ENCODE measurements around the gene TBCE.

Gene TBCE

GRCh38 chr1:235391874-235392273 is 24.6 kb downstream of the TBCE start:
- no peak for TF ChIP-seq TAF1 (IDR thresholded peaks at IDR 0.05; ENCODE audit: low read depth, low read length)
- no peak for TF ChIP-seq PAX5 (IDR thresholded peaks at IDR 0.05; ENCODE audit: insufficient read depth, low read length, severe bottlenecking)
- no peak for TF ChIP-seq POLR2AphosphoS5 (IDR thresholded peaks at IDR 0.05; ENCODE audit: low read depth, low read length)
- TF ChIP-seq SPI1 (IDR thresholded peaks at IDR 0.05; ENCODE audit: low read depth, low read length), result no peak
- no peak for TF ChIP-seq POLR2A (IDR thresholded peaks at IDR 0.05; ENCODE audit: low read depth, low read length)
- no peak for TF ChIP-seq POU2F2 (IDR thresholded peaks at IDR 0.05; ENCODE audit: low read depth, low read length)

GRCh38 chr1:235397733-235398132 is 30.5 kb downstream of the TBCE start:
- no peak for TF ChIP-seq TAF1 (IDR thresholded peaks at IDR 0.05; ENCODE audit: low read depth, low read length)
- no peak for TF ChIP-seq SPI1 (IDR thresholded peaks at IDR 0.05; ENCODE audit: low read depth, low read length)
- TF ChIP-seq POU2F2 (IDR thresholded peaks at IDR 0.05; ENCODE audit: low read depth, low read length), result no peak
- TF ChIP-seq PAX5 (IDR thresholded peaks at IDR 0.05; ENCODE audit: insufficient read depth, low read length, severe bottlenecking), result no peak
- TF ChIP-seq POLR2A (IDR thresholded peaks at IDR 0.05; ENCODE audit: low read depth, low read length), result no peak
- TF ChIP-seq POLR2AphosphoS5 (IDR thresholded peaks at IDR 0.05; ENCODE audit: low read depth, low read length), result no peak
- FAIRE-seq (no peak), DNase-seq (ENCODE audit: insufficient read length, low spot score) (no peak)

More at GRCh38 chr1:235391874-235392273, 24.6 kb downstream of the TBCE start:
- no peak for FAIRE-seq
- no peak for DNase-seq (ENCODE audit: insufficient read length, low spot score)

- TF ChIP-seq TAF1 (IDR thresholded peaks at IDR 0.05; ENCODE audit: low read depth, low read length), result no peak
- TF ChIP-seq POLR2AphosphoS5 (IDR thresholded peaks at IDR 0.05; ENCODE audit: low read depth, low read length), result no peak
- no peak for TF ChIP-seq PAX5 (IDR thresholded peaks at IDR 0.05; ENCODE audit: insufficient read depth, low read length, severe bottlenecking)
- TF ChIP-seq POU2F2 (IDR thresholded peaks at IDR 0.05; ENCODE audit: low read depth, low read length), result no peak
- FAIRE-seq, result no peak
- DNase-seq (ENCODE audit: insufficient read length, low spot score), result no peak
These were observed 32.4 kb downstream of the TBCE start for GRCh38 chr1:235399661-235400060.

GRCh38 chr1:235401251-235401650 is 34.0 kb downstream of the TBCE start:
- no peak for TF ChIP-seq POLR2A (IDR thresholded peaks at IDR 0.05; ENCODE audit: low read depth, low read length)
- TF ChIP-seq PAX5 (IDR thresholded peaks at IDR 0.05; ENCODE audit: insufficient read depth, low read length, severe bottlenecking), result no peak
- TF ChIP-seq TAF1 (IDR thresholded peaks at IDR 0.05; ENCODE audit: low read depth, low read length), result no peak
- no peak for TF ChIP-seq POU2F2 (IDR thresholded peaks at IDR 0.05; ENCODE audit: low read depth, low read length)
- TF ChIP-seq POLR2AphosphoS5 (IDR thresholded peaks at IDR 0.05; ENCODE audit: low read depth, low read length), result no peak
- no peak for TF ChIP-seq SPI1 (IDR thresholded peaks at IDR 0.05; ENCODE audit: low read depth, low read length)
- no peak for DNase-seq (ENCODE audit: insufficient read length, low spot score)
- FAIRE-seq, result no peak

GRCh38 chr1:235402457-235403200 is 35.4 kb downstream of the TBCE start:
- DNase-seq (ENCODE audit: insufficient read length, low spot score) (no peak), FAIRE-seq (no peak)
- TF ChIP-seq PAX5 (IDR thresholded peaks at IDR 0.05; ENCODE audit: insufficient read depth, low read length, severe bottlenecking), result no peak
- TF ChIP-seq POLR2AphosphoS5 (IDR thresholded peaks at IDR 0.05; ENCODE audit: low read depth, low read length), result no peak
- no peak for TF ChIP-seq TAF1 (IDR thresholded peaks at IDR 0.05; ENCODE audit: low read depth, low read length)
- TF ChIP-seq SPI1 (IDR thresholded peaks at IDR 0.05; ENCODE audit: low read depth, low read length), result no peak
- TF ChIP-seq POLR2A (IDR thresholded peaks at IDR 0.05; ENCODE audit: low read depth, low read length), result no peak
- TF ChIP-seq POU2F2 (IDR thresholded peaks at IDR 0.05; ENCODE audit: low read depth, low read length), result no peak

GRCh38 chr1:235403593-235403992 is 36.4 kb downstream of the TBCE start:
- DNase-seq (ENCODE audit: insufficient read length, low spot score) (no peak), FAIRE-seq (no peak)
- TF ChIP-seq POLR2AphosphoS5 (IDR thresholded peaks at IDR 0.05; ENCODE audit: low read depth, low read length), result no peak
- no peak for TF ChIP-seq PAX5 (IDR thresholded peaks at IDR 0.05; ENCODE audit: insufficient read depth, low read length, severe bottlenecking)
- TF ChIP-seq POU2F2 (IDR thresholded peaks at IDR 0.05; ENCODE audit: low read depth, low read length), result no peak
- TF ChIP-seq POLR2A (IDR thresholded peaks at IDR 0.05; ENCODE audit: low read depth, low read length), result no peak
- TF ChIP-seq TAF1 (IDR thresholded peaks at IDR 0.05; ENCODE audit: low read depth, low read length), result no peak
- no peak for TF ChIP-seq SPI1 (IDR thresholded peaks at IDR 0.05; ENCODE audit: low read depth, low read length)

GRCh38 chr1:235404190-235404589 is 37.0 kb downstream of the TBCE start:
- DNase-seq (ENCODE audit: insufficient read length, low spot score) (no peak), FAIRE-seq (no peak)
- no peak for TF ChIP-seq SPI1 (IDR thresholded peaks at IDR 0.05; ENCODE audit: low read depth, low read length)
- TF ChIP-seq POLR2AphosphoS5 (IDR thresholded peaks at IDR 0.05; ENCODE audit: low read depth, low read length), result no peak
- TF ChIP-seq TAF1 (IDR thresholded peaks at IDR 0.05; ENCODE audit: low read depth, low read length), result no peak
- no peak for TF ChIP-seq POLR2A (IDR thresholded peaks at IDR 0.05; ENCODE audit: low read depth, low read length)
- no peak for TF ChIP-seq PAX5 (IDR thresholded peaks at IDR 0.05; ENCODE audit: insufficient read depth, low read length, severe bottlenecking)
- TF ChIP-seq POU2F2 (IDR thresholded peaks at IDR 0.05; ENCODE audit: low read depth, low read length), result no peak

- DNase-seq (ENCODE audit: insufficient read length, low spot score), result no peak
- FAIRE-seq, result no peak
- TF ChIP-seq PAX5 (IDR thresholded peaks at IDR 0.05; ENCODE audit: insufficient read depth, low read length, severe bottlenecking) (no peak), POLR2A (IDR thresholded peaks at IDR 0.05; ENCODE audit: low read depth, low read length) (no peak), SPI1 (IDR thresholded peaks at IDR 0.05; ENCODE audit: low read depth, low read length) (no peak), POU2F2 (IDR thresholded peaks at IDR 0.05; ENCODE audit: low read depth, low read length) (no peak), TAF1 (IDR thresholded peaks at IDR 0.05; ENCODE audit: low read depth, low read length) (no peak), POLR2AphosphoS5 (IDR thresholded peaks at IDR 0.05; ENCODE audit: low read depth, low read length) (no peak)
These were observed 40.2 kb downstream of the TBCE start for GRCh38 chr1:235407419-235407818.

GRCh38 chr1:235408503-235408960 is 41.3 kb downstream of the TBCE start:
- no peak for DNase-seq (ENCODE audit: insufficient read length, low spot score)
- no peak for TF ChIP-seq POU2F2 (IDR thresholded peaks at IDR 0.05; ENCODE audit: low read depth, low read length)
- no peak for TF ChIP-seq PAX5 (IDR thresholded peaks at IDR 0.05; ENCODE audit: insufficient read depth, low read length, severe bottlenecking)
- TF ChIP-seq POLR2A (IDR thresholded peaks at IDR 0.05; ENCODE audit: low read depth, low read length), result no peak
- TF ChIP-seq TAF1 (IDR thresholded peaks at IDR 0.05; ENCODE audit: low read depth, low read length), result no peak
- no peak for TF ChIP-seq POLR2AphosphoS5 (IDR thresholded peaks at IDR 0.05; ENCODE audit: low read depth, low read length)
- TF ChIP-seq SPI1 (IDR thresholded peaks at IDR 0.05; ENCODE audit: low read depth, low read length), result no peak
- no peak for FAIRE-seq
